ENCODE results near the gene HSPA13. TPM values are rescaled to one million over a fixed set of nuclear protein-coding genes. Genes with fewer than 3 reads are reported as not detected.

Gene HSPA13
- total and polyA plus RNA-seq, 2 of the 8 experiments (the other 6 are each of a cell fraction or from before 2014, with no cell fraction given) = 7.8 to 36.9 TPM

- no peaks in the 10 kb centered on the region for H3K79me2 ChIP-seq (ENCODE audit: control insufficient read depth in 1 of 2, insufficient read depth in 2 of 2, low read length in 2 of 2)
- H3K14ac ChIP-seq (ENCODE audit: insufficient read length) = no peak overlapping the region
- no peak overlapping the region for H2BK20ac ChIP-seq (ENCODE audit: low read length)
- no peak overlapping the region for H3K9ac ChIP-seq (replicated peaks in 1 of 4; ENCODE audit: extremely low read depth in 1 of 4, low read depth in 3 of 4, low read length in 3 of 4)
- no peak overlapping the region for H4K8ac ChIP-seq (ENCODE audit: extremely low read depth, insufficient read depth, low read length)
- FAIRE-seq = no peak
- no peak overlapping the region for H4K5ac ChIP-seq (ENCODE audit: insufficient read length, low read depth, low read length)
- H2BK120ac ChIP-seq (replicated peaks; ENCODE audit: low read depth, low read length) = no peak overlapping the region
- H3K9me3 ChIP-seq (ENCODE audit: insufficient read depth in 2 of 2, low read depth in 1 of 2, low read length in 1 of 2) = no peaks in the 10 kb centered on the region
- no peak overlapping the region for H3K27ac ChIP-seq (ENCODE audit: low read depth, low read length)
- 92% methylated on average over 4 of the region's 4 CpGs; no CpG with 5 or more reads in 1 of the 2 experiments for WGBS, 2 experiments (ENCODE audit: extremely low coverage in 1 of 2, insufficient coverage in 1 of 2, insufficient read length in 1 of 2, insufficient replicate concordance in 2 of 2, low coverage in 1 of 2, low lambda C conversion rate in 2 of 2, missing lambda C conversion rate in 1 of 2)
- H2AK5ac ChIP-seq (ENCODE audit: low read depth, low read length) = no peak overlapping the region
- H3K23ac ChIP-seq (ENCODE audit: insufficient read length) = no peak overlapping the region
- H2BK12ac ChIP-seq (ENCODE audit: low read depth, low read length) = no peak overlapping the region
- no peak overlapping the region for H3K56ac ChIP-seq (replicated peaks; ENCODE audit: insufficient read length, low read depth, low read length)
- H3K79me1 ChIP-seq (ENCODE audit: low read depth, low read length) = no peaks in the 10 kb centered on the region
- no peaks in the 10 kb centered on the region for H3K27me3 ChIP-seq (replicated peaks in 1 of 4; ENCODE audit: control insufficient read depth in 3 of 4, extremely low read depth in 1 of 4, insufficient read depth in 3 of 4, low read length in 3 of 4)
- DNase-seq (ENCODE audit: low read depth in 1 of 2, low spot score in 2 of 2) = no peak
- no peak overlapping the region for H3K4me2 ChIP-seq (ENCODE audit: insufficient read depth in 1 of 2, low read depth in 2 of 2, low read length in 2 of 2)
- no peak overlapping the region for H4K91ac ChIP-seq (replicated peaks; ENCODE audit: insufficient read length, low read length)
- no peak overlapping the region for H3K4me3 ChIP-seq (ENCODE audit: extremely low read depth in 1 of 4, insufficient read depth in 2 of 4, low read depth in 3 of 4, low read length in 4 of 4)
- POLR2A ChIA-PET (ENCODE audit: partially characterized antibody) = no interaction called here
- no peaks in the 10 kb centered on the region for H3K23me2 ChIP-seq (ENCODE audit: low read depth, low read length)
- no peak overlapping the region for H3K18ac ChIP-seq (ENCODE audit: extremely low read depth, low read length)
- TF ChIP-seq TAF1 (IDR thresholded peaks at IDR 0.05; ENCODE audit: low read depth, low read length) (no peak), SIRT6 (IDR thresholded peaks at IDR 0.05; ENCODE audit: low read length) (no peak), BACH1 (IDR thresholded peaks at IDR 0.05; ENCODE audit: low read length) (no peak), RNF2 (IDR thresholded peaks at IDR 0.05; ENCODE audit: borderline replicate concordance, low read depth, low read length, missing control alignments, poor library complexity, severe bottlenecking) (no peak)
- H4K20me1 ChIP-seq (replicated peaks in 1 of 2; ENCODE audit: control insufficient read depth in 1 of 2, insufficient read depth in 2 of 2, low read length in 2 of 2) = no peaks in the 10 kb centered on the region
- H2BK15ac ChIP-seq (ENCODE audit: low read length) = no peak overlapping the region
- H3K36me3 ChIP-seq (ENCODE audit: control insufficient read depth in 2 of 4, insufficient read depth in 4 of 4, low read length in 3 of 4) = no peaks in the 10 kb centered on the region
- no peaks in the 10 kb centered on the region for H3K4me1 ChIP-seq (replicated peaks in 1 of 4; ENCODE audit: control insufficient read depth in 3 of 4, insufficient read depth in 4 of 4, low read length in 3 of 4)
- CTCF ChIA-PET (ENCODE audit: partially characterized antibody) = no interaction called here
- no peak overlapping the region for H2AFZ ChIP-seq (ENCODE audit: low read length)
- no peak overlapping the region for H3K4ac ChIP-seq (replicated peaks; ENCODE audit: insufficient read length, low read depth, low read length)
- no peak overlapping the region for H2BK5ac ChIP-seq (ENCODE audit: low read depth, low read length)
Measured at GRCh38 chr21:14356746-14357145, 26.2 kb downstream of the HSPA13 start.

All from H1 (cell line).